Activated CD8-positive, alpha-beta T cell treated with anti-CD3 and anti-CD28 coated beads, Interleukin-2, amount 10 ng/mL, durations not matched to agents 7 days and 5 days (primary cell): ENCODE results near the gene NEK11. TPM values are rescaled to one million over a fixed set of nuclear protein-coding genes. Genes with fewer than 3 reads are reported as not detected.

Source experiments
- ATAC-seq: fragments of 150-1000 bp; cut with Tn5 transposase; one replicate; pipeline ENCODE4 v1.10.0; 2021; ENCODE audit warnings: moderate library complexity
- CTCF ChIA-PET: fragments of 350-600 bp; sonication (Branson Sonifier 250); formaldehyde crosslinking; loops from one replicate; lab custom pipeline; 2021; ENCODE audit warnings: antibody characterized with exemption; lab: Charles Lee
- POLR2A ChIA-PET: fragments of 350-600 bp; sonication (Branson Sonifier 250); formaldehyde crosslinking; loops from one replicate; lab custom pipeline; 2021; ENCODE audit warnings: antibody characterized with exemption; lab: Charles Lee
- DNase-seq: peaks from one replicate; pipeline ENCODE4 v3.0.0-alpha.2; 2020
- H3K27ac Mint-ChIP-seq: one replicate; pipeline ENCODE4 v1.8.0; 2021; ENCODE audit warnings: mild to moderate bottlenecking, mixed read lengths
- H3K27me3 Mint-ChIP-seq: one replicate; pipeline ENCODE4 v1.8.0; 2021; ENCODE audit warnings: low read depth, mixed read lengths
- H3K36me3 Mint-ChIP-seq: one replicate; pipeline ENCODE4 v1.8.0; 2021; ENCODE audit warnings: low read depth, mixed read lengths
- H3K4me1 Mint-ChIP-seq: one replicate; pipeline ENCODE4 v1.8.0; 2021; ENCODE audit warnings: low read depth, mixed read lengths
- H3K4me3 Mint-ChIP-seq: one replicate; pipeline ENCODE4 v1.8.0; 2021; ENCODE audit warnings: mild to moderate bottlenecking, mixed read lengths
- H3K9me3 Mint-ChIP-seq: one replicate; pipeline ENCODE4 v1.8.0; 2022; ENCODE audit warnings: mixed read lengths; ENCODE audit not compliant: insufficient read depth
- total RNA-seq, 2 experiments: library from RNA; stranded (reverse); gene quantifications; one replicate each; pipeline ENCODE4 v1.2.3, GENCODE V29; 2021

NEK11 gene
- total RNA-seq, 2 experiments from 2014 or later, result 0.58 to 1.7 TPM

DNA sequence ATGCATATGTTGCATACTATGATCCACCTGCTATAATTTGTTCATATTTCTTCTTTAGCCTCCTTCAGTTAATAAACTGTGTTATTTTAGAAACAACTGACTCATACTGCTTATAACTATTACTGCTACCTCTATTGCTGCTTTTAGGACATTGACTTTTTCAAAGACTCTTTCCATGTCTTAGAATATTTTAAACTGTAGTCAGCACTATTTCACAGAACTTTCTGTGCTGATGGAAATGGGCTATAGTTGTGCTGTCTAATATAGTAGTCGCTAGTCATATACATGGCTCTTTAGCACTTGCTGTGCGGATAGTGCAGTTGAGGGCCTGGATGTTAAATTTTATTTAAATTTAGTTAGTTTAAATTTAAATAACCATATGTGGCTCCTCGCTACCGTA is 55.6 kb downstream of the NEK11 start:
- H3K9me3 Mint-ChIP-seq, result no peaks in the 10 kb centered on the region
- no peaks in the 10 kb centered on the region for H3K36me3 Mint-ChIP-seq
- no peak overlapping the region for H3K4me3 Mint-ChIP-seq
- H3K27ac Mint-ChIP-seq, result no peak overlapping the region
- no peak for DNase-seq
- no peak for ATAC-seq
- ChIA-PET POLR2A (no interaction called here), CTCF (interaction anchor here (0.6 kb wide), 1 partner anchor 24 kb away, joined by 3 read pairs; no protein-coding TSS in a partner anchor)
- H3K27me3 Mint-ChIP-seq, result no peaks in the 10 kb centered on the region
- peaks cover 6% of the 10 kb centered on the region for H3K4me1 Mint-ChIP-seq

DNA sequence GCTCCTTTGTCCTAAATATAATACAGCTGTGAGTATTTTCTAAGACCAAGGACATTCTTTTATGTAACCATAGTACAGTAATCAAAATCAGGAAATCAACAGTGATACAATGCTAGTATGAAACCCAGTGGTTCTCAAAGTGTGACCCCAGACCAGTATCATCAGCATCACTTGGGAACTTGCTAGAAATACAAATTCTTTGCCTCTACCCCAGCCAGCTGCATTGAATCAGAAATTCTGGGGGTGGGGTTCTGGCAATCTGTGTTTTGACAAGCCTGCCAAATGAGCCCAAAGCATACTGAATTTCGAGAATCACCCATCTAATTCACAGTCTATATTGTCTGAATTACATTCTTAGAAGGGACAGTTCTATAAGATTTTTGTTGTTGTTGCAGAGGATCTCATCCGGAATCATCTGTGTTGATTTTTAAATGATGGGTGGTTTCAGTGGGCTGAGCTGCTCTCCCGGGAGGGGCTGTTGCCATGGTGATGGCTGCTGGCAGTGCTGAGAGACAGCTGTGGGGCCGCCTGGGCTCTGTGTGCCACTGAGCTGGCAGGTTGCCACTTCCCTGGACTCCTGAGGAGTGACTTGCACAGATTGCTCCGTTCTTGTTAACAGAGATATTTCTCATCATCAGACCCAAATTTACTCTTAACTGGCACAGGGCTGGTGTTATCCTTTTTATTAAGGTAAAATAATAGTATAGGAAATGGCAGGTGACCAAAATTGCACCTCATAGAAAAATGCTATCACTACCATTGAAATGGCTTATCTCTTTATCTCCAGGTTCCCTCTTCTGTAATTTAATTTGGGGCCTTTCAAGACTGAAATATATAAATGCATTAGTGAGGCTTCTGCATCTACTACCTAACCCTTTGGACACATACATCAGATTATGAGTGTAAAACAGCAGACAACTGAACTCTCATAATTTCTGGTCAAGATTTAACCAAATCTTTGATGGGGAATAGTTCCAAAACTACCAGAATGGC is 56.5 kb downstream of the NEK11 start:
- Mint-ChIP-seq H3K9me3 (no peaks in the 10 kb centered on the region), H3K4me3 (no peak overlapping the region), H3K4me1 (peaks cover 6% of the 10 kb centered on the region), H3K27ac (no peak overlapping the region), H3K27me3 (no peaks in the 10 kb centered on the region), H3K36me3 (no peaks in the 10 kb centered on the region)
- ATAC-seq, result no peak
- no peak for DNase-seq
- CTCF ChIA-PET, result interaction anchor here (0.6 kb wide), 1 partner anchor 25 kb away, joined by 3 read pairs; no protein-coding TSS in a partner anchor
- POLR2A ChIA-PET, result no interaction called here

GRCh38 chr3:131091768-131092167 is 65.1 kb downstream of the NEK11 start:
- Mint-ChIP-seq H3K27me3 (no peaks in the 10 kb centered on the region), H3K4me1 (no peaks in the 10 kb centered on the region), H3K4me3 (no peak overlapping the region), H3K27ac (no peak overlapping the region), H3K9me3 (no peaks in the 10 kb centered on the region), H3K36me3 (no peaks in the 10 kb centered on the region)
- ChIA-PET CTCF (no interaction called here), POLR2A (no interaction called here)
- ATAC-seq (no peak), DNase-seq (no peak)

DNA sequence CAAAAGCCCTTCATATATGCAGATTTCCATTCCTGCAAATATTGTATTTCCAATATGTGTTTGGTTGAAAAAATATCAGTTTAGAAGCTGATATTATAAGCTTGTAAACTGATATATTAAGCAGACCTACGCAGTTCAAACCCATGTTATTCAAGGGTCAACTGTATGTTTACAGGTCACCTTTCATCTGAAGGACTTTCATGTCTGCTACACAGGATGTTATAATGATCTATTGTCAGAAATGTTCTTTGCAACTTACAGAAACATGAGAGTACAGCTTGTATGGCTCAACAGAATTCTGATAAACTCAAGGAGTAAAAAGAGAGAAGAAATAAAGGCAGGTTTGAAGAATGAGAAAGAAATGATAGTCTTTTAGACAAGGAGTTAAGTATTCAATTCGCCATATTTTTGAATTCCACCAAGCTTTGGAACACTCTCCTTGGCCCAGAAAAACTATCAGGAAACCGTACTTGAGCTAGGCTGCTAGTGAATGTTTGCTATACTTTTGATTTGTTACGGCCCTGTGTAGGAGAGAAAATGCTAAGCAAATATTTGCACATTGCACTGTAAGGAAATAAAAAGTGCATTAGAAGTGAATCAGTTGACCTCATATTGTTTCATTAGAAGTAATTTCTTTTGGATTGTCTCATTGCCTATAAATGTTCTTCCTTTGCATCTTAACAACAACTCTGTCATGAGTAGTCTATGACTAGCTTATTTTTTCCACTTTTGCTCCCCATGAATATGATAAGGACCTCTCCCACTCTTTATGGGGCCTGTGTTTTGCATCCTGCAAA is 81.2 kb downstream of the NEK11 start:
- no peak for ATAC-seq

GRCh38 chr3:131109156-131109555 is 82.5 kb downstream of the NEK11 start:
- ChIA-PET CTCF (no interaction called here), POLR2A (no interaction called here)
- no peaks in the 10 kb centered on the region for H3K27me3 Mint-ChIP-seq
- DNase-seq (no peak), ATAC-seq (no peak)
- no peaks in the 10 kb centered on the region for H3K4me1 Mint-ChIP-seq
- H3K4me3 Mint-ChIP-seq, result no peak overlapping the region
- H3K36me3 Mint-ChIP-seq, result no peaks in the 10 kb centered on the region
- H3K9me3 Mint-ChIP-seq, result no peaks in the 10 kb centered on the region
- H3K27ac Mint-ChIP-seq, result no peak overlapping the region

More for the DNA sequence above, 81.2 kb downstream of the NEK11 start:
- Mint-ChIP-seq H3K4me1 (no peaks in the 10 kb centered on the region), H3K9me3 (no peaks in the 10 kb centered on the region), H3K27ac (no peak overlapping the region), H3K4me3 (no peak overlapping the region), H3K27me3 (no peaks in the 10 kb centered on the region), H3K36me3 (no peaks in the 10 kb centered on the region)
- CTCF ChIA-PET, result no interaction called here
- DNase-seq, result no peak
- POLR2A ChIA-PET, result no interaction called here

GRCh38 chr3:131110087-131110486 is 83.4 kb downstream of the NEK11 start:
- CTCF ChIA-PET, result no interaction called here
- H3K4me1 Mint-ChIP-seq, result no peaks in the 10 kb centered on the region
- no peaks in the 10 kb centered on the region for H3K27me3 Mint-ChIP-seq
- no peaks in the 10 kb centered on the region for H3K36me3 Mint-ChIP-seq
- no peak for ATAC-seq
- DNase-seq, result no peak
- H3K4me3 Mint-ChIP-seq, result no peak overlapping the region
- no peaks in the 10 kb centered on the region for H3K9me3 Mint-ChIP-seq
- H3K27ac Mint-ChIP-seq, result no peak overlapping the region
- POLR2A ChIA-PET, result no interaction called here

GRCh38 chr3:131114256-131114655 is 87.6 kb downstream of the NEK11 start:
- H3K36me3 Mint-ChIP-seq, result no peaks in the 10 kb centered on the region
- H3K27ac Mint-ChIP-seq, result no peak overlapping the region
- no peak overlapping the region for H3K4me3 Mint-ChIP-seq
- ChIA-PET CTCF (no interaction called here), POLR2A (no interaction called here)
- ATAC-seq, result no peak
- H3K27me3 Mint-ChIP-seq, result peaks cover 2% of the 10 kb centered on the region
- DNase-seq, result no peak
- H3K9me3 Mint-ChIP-seq, result no peaks in the 10 kb centered on the region
- no peaks in the 10 kb centered on the region for H3K4me1 Mint-ChIP-seq

DNA sequence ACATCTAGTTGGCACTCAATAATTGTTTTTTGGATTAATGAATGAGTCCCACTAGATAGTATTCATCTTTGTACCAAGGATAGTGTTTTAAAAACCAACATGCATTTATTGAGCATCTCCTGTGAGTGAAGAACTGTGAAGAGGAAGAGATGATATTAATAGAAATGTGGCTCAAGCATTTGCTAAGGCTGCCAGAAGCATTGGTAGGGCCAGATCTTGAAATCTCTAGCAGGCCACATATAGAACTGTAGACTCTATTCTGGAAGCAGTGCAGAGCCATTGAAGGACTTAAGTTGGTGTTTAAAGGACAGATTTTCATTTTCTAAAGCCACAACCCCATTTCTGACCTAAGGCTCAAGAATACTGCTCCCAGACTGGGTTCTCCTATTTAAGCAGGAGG is 99.0 kb downstream of the NEK11 start:
- CTCF ChIA-PET, result no interaction called here
- POLR2A ChIA-PET, result no interaction called here
- H3K27me3 Mint-ChIP-seq, result no peaks in the 10 kb centered on the region
- peaks cover 4% of the 10 kb centered on the region for H3K9me3 Mint-ChIP-seq
- no peak overlapping the region for H3K4me3 Mint-ChIP-seq
- ATAC-seq (no peak), DNase-seq (no peak)
- H3K27ac Mint-ChIP-seq, result no peak overlapping the region
- no peaks in the 10 kb centered on the region for H3K36me3 Mint-ChIP-seq
- no peaks in the 10 kb centered on the region for H3K4me1 Mint-ChIP-seq

- ATAC-seq (no peak), DNase-seq (no peak)
- no peak overlapping the region for H3K27ac Mint-ChIP-seq
- H3K9me3 Mint-ChIP-seq, result no peaks in the 10 kb centered on the region
- POLR2A ChIA-PET, result no interaction called here
- H3K36me3 Mint-ChIP-seq, result no peaks in the 10 kb centered on the region
- no peaks in the 10 kb centered on the region for H3K27me3 Mint-ChIP-seq
- H3K4me1 Mint-ChIP-seq, result no peaks in the 10 kb centered on the region
- CTCF ChIA-PET, result no interaction called here
- no peak overlapping the region for H3K4me3 Mint-ChIP-seq
These were observed 114.2 kb downstream of the NEK11 start for GRCh38 chr3:131140891-131141290.

DNA sequence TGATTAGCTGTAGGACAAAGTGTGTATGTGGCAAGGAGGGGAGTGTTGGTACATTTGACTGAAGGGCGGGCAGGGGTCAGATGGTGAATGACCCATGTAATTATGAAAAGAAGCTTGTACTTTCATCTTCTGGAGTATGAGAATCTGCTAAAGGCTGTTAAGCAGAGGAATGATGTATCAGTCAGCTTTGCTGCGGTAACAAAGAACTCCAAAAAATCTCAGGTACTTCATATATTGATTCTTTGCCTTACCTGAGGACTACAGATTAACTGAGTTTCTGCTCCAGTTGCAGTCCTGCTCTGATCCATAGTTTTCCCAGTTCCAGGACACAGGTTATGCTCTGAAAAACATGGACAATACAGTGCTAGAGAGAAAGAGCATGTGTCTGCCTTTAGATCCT is 115.1 kb downstream of the NEK11 start:
- no peak overlapping the region for H3K27ac Mint-ChIP-seq
- H3K4me3 Mint-ChIP-seq, result no peak overlapping the region
- H3K9me3 Mint-ChIP-seq, result no peaks in the 10 kb centered on the region
- ATAC-seq (no peak), DNase-seq (no peak)
- no peaks in the 10 kb centered on the region for H3K36me3 Mint-ChIP-seq
- H3K27me3 Mint-ChIP-seq, result no peaks in the 10 kb centered on the region
- ChIA-PET CTCF (interaction anchor here (1.5 kb wide), 1 partner anchor 50 kb away, joined by 3 read pairs; no protein-coding TSS in a partner anchor), POLR2A (no interaction called here)
- no peaks in the 10 kb centered on the region for H3K4me1 Mint-ChIP-seq

- ATAC-seq (no peak), DNase-seq (no peak)
- no peaks in the 10 kb centered on the region for H3K27me3 Mint-ChIP-seq
- no peaks in the 10 kb centered on the region for H3K4me1 Mint-ChIP-seq
- no peaks in the 10 kb centered on the region for H3K36me3 Mint-ChIP-seq
- H3K27ac Mint-ChIP-seq, result no peak overlapping the region
- no peak overlapping the region for H3K4me3 Mint-ChIP-seq
- no peaks in the 10 kb centered on the region for H3K9me3 Mint-ChIP-seq
- CTCF ChIA-PET, result interaction anchor here (1.5 to 1.7 kb wide), 2 partner anchors 49 to 110 kb away, joined by 3 to 6 read pairs; no protein-coding TSS in a partner anchor
- POLR2A ChIA-PET, result no interaction called here
These were observed 115.9 kb downstream of the NEK11 start for GRCh38 chr3:131142580-131142979.

- CTCF ChIA-PET, result interaction anchor here (1.0 to 1.7 kb wide), 2 partner anchors 108 to 111 kb away, joined by 3 to 6 read pairs; no protein-coding TSS in a partner anchor
- no peaks in the 10 kb centered on the region for H3K4me1 Mint-ChIP-seq
These were observed 117.1 kb downstream of the NEK11 start for GRCh38 chr3:131143802-131144201.

More at GRCh38 chr3:131143802-131144201, 117.1 kb downstream of the NEK11 start:
- DNase-seq (no peak), ATAC-seq (no peak)
- no peaks in the 10 kb centered on the region for H3K27me3 Mint-ChIP-seq
- H3K9me3 Mint-ChIP-seq, result no peaks in the 10 kb centered on the region
- H3K36me3 Mint-ChIP-seq, result no peaks in the 10 kb centered on the region
- no peak overlapping the region for H3K4me3 Mint-ChIP-seq
- POLR2A ChIA-PET, result no interaction called here
- no peak overlapping the region for H3K27ac Mint-ChIP-seq
